Pancreas (tissue), 10 donors: ENCODE results near the gene RSU1. TPM values are rescaled to one million over a fixed set of nuclear protein-coding genes. Genes with fewer than 3 reads are reported as not detected.

Experiments
- ATAC-seq, 4 donors: fragments of 200-7000 bp; cut with Tn5 transposase; one replicate each; pipeline versions ENCODE4 v1.8.0 to v1.9.1; 2020; ENCODE audit warnings: mild to moderate bottlenecking in 4 of 4, moderate library complexity in 4 of 4
- DNase-seq, 6 donors: peaks; one replicate each; pipeline ENCODE4 v3.0.0-alpha.2; 2020
- FAIRE-seq: peaks from 2 replicates; lab custom pipeline; 2012; peaks lifted over from hg19 to GRCh38; lab: Jason Lieb, UNC
- H3K27ac ChIP-seq, 4 donors: fragments of 200-600 bp; sonication (generic); 1 replicate in 3 of 4; 2 replicates in 1 of 4; pipeline versions ENCODE4 v1.5.0 to v1.8.0; 2020
- H3K27me3 ChIP-seq, 4 donors: fragments of 200-600 bp; one replicate each; pipeline ENCODE4 v1.8.0; 2021
- H3K36me3 ChIP-seq, 3 donors: fragments of 200-600 bp; sonication (generic) in 1 of 3; one replicate each; pipeline versions ENCODE4 v1.5.0 to v1.8.0; 2020 to 2021
- H3K4me1 ChIP-seq, 3 donors: fragments of 200-600 bp; one replicate each; pipeline ENCODE4 v1.8.0; 2021
- H3K4me3 ChIP-seq, 4 donors: fragments of 200-600 bp; sonication (generic) in 2 of 4; one replicate each; pipeline versions ENCODE4 v1.5.0 to v1.8.0; 2020 to 2021
- H3K9me3 ChIP-seq, 4 donors: fragments of 200-600 bp; one replicate each; pipeline ENCODE4 v1.8.0; 2021
- WGBS, 2 donors: extraction: QIAGEN DNeasy Blood & Tissue Kit; methylation state at CpG; one replicate each; pipeline ENCODE4 v1.1.7; 2013; 5-methylcytosine and 5-hydroxymethylcytosine counted together
- intact Hi-C, 3 donors: fragments of 100-400 bp; cut with DNase I; formaldehyde crosslinking; loops; one replicate each; pipeline versions ENCODE4 v1.11.1 to v1.14.2; 2022
- polyA plus RNA-seq, 2 donors: library from polyadenylated mRNA; stranded (reverse); fragments of 200-250 nt; gene quantifications; one replicate each; pipeline ENCODE4 v1.2.3, GENCODE V29; 2013
- total RNA-seq, 6 donors: library from RNA; stranded (reverse); fragmentation: NEBNext Ultra II Directional in 4 of 6; extraction: Animal tissue kit (Norgen Biotek cat#: 25700) in 4 of 6; gene quantifications; one replicate each; pipeline versions ENCODE4 v1.2.1 to v1.2.4, GENCODE V29; 2021 to 2023
- TF ChIP-seq, protein P1 (sequence below), 4 donors: fragments of 200-600 bp; sonication (generic) in 3 of 4; IDR thresholded peaks; one replicate each; pipeline versions ENCODE4 v1.5.0 to v1.8.0; 2021; ENCODE audit warnings: antibody characterized with exemption in 4 of 4
- donor health status: healthy with polysubstance abuse.
- donor health status: DM: no; HTN: no; CAD: no; lungs with moderate emphysema.
- donor health status: DM: no; HTN: no; CAD: no.
- donor health status: control.
- donor health status: control.
- donor health status: Bipolar disorder and iron deficiency.
- donor health status: DM: yes; HTN: yes; CAD: no.
- donor health status: DM: no; HTN: no; CAD: no.
- donor health status: DM: no; HTN: no; CAD: no.
- donor health status: DM: yes; HTN: yes; CAD: no.

RSU1 gene
- total and polyA plus RNA-seq, 8 donors, result 14.7 to 42.3 (median 29.6) TPM

DNA sequence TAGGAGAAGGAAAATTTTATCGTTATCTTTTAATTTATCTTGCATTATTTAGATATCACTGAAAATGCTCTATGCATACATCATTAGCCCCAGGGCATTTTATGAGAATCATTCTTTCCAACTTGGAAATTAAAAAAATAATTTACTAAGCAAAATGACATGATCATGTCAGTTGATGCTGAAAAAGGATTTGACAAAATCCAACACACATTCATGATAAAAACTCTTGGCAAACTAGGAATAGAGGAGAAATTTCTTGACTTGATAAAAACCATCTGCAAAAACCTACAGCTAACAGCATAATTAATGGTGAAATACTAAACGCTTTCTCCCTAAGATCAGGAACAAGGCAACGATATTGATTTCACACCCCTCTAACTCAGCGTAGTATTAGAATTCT lies 40.2 kb upstream of the RSU1 start:
- Histone ChIP-seq H3K27ac (no peak overlapping the region), H3K27me3 (no peaks in the 10 kb centered on the region), H3K36me3 (no peaks in the 10 kb centered on the region), H3K9me3 (no peaks in the 10 kb centered on the region), H3K4me1 (peaks cover 0 to 6% (median 0%) of the 10 kb centered on the region in 3 donors), H3K4me3 (no peak overlapping the region)
- FAIRE-seq, result no peak
- WGBS, 2 donors, result 87% methylated on average over 4 of the region's 4 CpGs
- intact Hi-C loops, result no loop called here
- ATAC-seq, result no peak
- DNase-seq, result no peak
- TF ChIP-seq, protein P1, sequence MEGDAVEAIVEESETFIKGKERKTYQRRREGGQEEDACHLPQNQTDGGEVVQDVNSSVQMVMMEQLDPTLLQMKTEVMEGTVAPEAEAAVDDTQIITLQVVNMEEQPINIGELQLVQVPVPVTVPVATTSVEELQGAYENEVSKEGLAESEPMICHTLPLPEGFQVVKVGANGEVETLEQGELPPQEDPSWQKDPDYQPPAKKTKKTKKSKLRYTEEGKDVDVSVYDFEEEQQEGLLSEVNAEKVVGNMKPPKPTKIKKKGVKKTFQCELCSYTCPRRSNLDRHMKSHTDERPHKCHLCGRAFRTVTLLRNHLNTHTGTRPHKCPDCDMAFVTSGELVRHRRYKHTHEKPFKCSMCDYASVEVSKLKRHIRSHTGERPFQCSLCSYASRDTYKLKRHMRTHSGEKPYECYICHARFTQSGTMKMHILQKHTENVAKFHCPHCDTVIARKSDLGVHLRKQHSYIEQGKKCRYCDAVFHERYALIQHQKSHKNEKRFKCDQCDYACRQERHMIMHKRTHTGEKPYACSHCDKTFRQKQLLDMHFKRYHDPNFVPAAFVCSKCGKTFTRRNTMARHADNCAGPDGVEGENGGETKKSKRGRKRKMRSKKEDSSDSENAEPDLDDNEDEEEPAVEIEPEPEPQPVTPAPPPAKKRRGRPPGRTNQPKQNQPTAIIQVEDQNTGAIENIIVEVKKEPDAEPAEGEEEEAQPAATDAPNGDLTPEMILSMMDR (IDR thresholded peaks at IDR 0.05), result no peak

DNA sequence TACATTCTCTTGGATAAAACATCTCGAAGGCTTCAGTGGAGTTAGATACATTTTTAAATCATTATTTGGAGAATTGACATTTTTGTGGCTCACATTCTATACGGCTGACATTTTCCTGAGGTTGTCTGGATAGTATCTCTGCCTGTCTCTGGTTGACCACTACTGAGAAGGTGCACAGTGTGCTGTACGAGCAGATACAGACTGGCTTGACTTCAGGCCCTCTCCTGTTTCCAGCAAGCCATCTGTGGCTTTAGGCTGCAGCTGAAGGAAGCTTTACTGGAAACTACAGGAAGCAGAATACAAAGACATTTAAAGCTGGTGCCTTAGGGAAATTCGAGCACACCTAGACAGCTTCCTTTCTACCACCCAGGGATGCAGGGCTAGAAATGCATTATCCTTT lies 39.3 kb upstream of the RSU1 start:
- FAIRE-seq (no peak), DNase-seq (no peak), ATAC-seq (no peak)
- no peaks in the 10 kb centered on the region for H3K27me3 ChIP-seq
- WGBS, 2 donors, result 54 to 55% methylated on average over 4 of the region's 4 CpGs
- intact Hi-C loops, result no loop called here
- no peak overlapping the region for H3K4me3 ChIP-seq
- no peaks in the 10 kb centered on the region for H3K36me3 ChIP-seq
- no peaks in the 10 kb centered on the region for H3K9me3 ChIP-seq
- H3K4me1 ChIP-seq, result peaks cover 0 to 6% (median 0%) of the 10 kb centered on the region in 3 donors
- TF ChIP-seq, protein P1 (IDR thresholded peaks at IDR 0.05), result no peak
- no peak overlapping the region for H3K27ac ChIP-seq

DNA sequence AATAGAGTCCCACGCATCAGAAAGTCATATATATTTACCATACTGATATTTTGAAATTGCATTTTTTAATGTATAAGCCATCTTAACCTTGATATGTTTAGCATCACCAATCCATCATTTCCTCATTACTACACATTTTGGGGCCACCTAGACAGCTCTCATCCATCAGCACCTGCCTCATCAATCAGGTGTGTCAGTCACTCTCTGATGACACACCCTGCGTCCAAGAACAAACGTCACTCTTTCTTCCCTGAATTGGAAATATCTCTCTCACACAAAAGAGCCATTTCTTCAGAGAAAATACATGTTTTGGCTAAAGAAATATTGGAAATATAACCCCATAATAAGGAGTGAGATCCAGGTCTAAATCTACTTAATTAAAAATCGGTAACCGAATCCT lies 38.9 kb upstream of the RSU1 start:
- DNase-seq, result no peak
- 78 to 79% methylated on average over 5 of the region's 5 CpGs for WGBS, 2 donors
- no peak for FAIRE-seq
- Histone ChIP-seq H3K4me3 (no peak overlapping the region), H3K9me3 (no peaks in the 10 kb centered on the region), H3K27me3 (no peaks in the 10 kb centered on the region), H3K36me3 (no peaks in the 10 kb centered on the region), H3K27ac (no peak overlapping the region), H3K4me1 (peaks cover 0 to 6% (median 0%) of the 10 kb centered on the region in 3 donors)
- ATAC-seq, result no peak
- intact Hi-C loops, result no loop called here
- TF ChIP-seq, protein P1 (IDR thresholded peaks at IDR 0.05), result no peak

DNA sequence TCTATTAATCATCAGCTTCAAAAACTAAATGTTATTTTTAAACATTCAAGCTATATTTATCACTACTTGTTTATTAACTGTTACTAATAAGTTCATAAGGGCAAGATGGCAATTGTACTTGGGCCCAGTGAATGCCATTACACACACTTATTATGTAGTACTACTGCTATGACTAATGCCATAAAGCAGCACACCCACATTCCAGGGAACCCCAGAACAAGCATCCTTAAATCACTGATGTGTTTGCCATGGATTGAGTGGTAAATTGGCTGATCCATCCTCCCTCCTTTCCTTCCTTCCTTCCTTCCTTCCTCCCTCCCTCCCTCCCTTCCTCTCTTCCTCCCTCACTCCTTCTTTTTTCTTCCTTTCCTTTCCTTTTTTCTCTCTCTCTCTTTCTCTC lies 37.4 kb upstream of the RSU1 start:
- TF ChIP-seq, protein P1 (IDR thresholded peaks at IDR 0.05), result no peak
- ATAC-seq, result no peak
- Histone ChIP-seq H3K9me3 (no peaks in the 10 kb centered on the region), H3K4me3 (no peak overlapping the region), H3K4me1 (peaks cover 0 to 6% (median 0%) of the 10 kb centered on the region in 3 donors), H3K27me3 (no peaks in the 10 kb centered on the region), H3K27ac (no peak overlapping the region), H3K36me3 (no peaks in the 10 kb centered on the region)
- no peak for DNase-seq
- FAIRE-seq, result no peak
- intact Hi-C loops, result no loop called here

DNA sequence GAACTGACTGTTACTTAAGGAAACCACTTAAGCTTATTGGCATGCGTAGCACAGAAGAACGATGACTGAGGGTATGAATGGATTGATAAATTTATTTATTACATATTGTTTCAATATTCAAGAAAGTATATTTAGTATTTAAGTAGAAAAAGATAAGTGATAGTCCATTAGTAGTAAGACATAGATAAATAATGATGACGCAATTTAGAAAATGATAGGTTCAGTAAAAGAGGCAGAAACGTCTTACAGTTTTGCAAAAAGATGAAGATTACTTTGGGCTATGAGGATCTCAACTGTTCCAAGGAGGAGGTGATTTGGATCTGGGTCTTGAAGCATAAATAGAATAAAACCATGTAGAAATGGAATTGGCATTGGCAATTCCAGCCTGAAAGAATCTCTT lies 36.6 kb upstream of the RSU1 start:
- 86 to 93% methylated on average over 4 of the region's 4 CpGs for WGBS, 2 donors
- intact Hi-C loops, result no loop called here

More for the DNA sequence above, 36.6 kb upstream of the RSU1 start:
- no peaks in the 10 kb centered on the region for H3K36me3 ChIP-seq
- peaks cover 0 to 6% (median 0%) of the 10 kb centered on the region in 3 donors for H3K4me1 ChIP-seq
- no peaks in the 10 kb centered on the region for H3K9me3 ChIP-seq
- H3K27ac ChIP-seq, result no peak overlapping the region
- DNase-seq, result no peak
- TF ChIP-seq, protein P1 (IDR thresholded peaks at IDR 0.05), result no peak
- no peak overlapping the region for H3K4me3 ChIP-seq
- FAIRE-seq, result no peak
- no peaks in the 10 kb centered on the region for H3K27me3 ChIP-seq
- no peak for ATAC-seq
